MV-4-11 (cell line): ENCODE results near the gene MPP1.
A peak's percentile ranks its signal among the peaks of the same experiment; 100 is the strongest.

ENCODE experiments used
- DNase-seq: peaks from one replicate; lab custom pipeline; 2025; lab: John Stamatoyannopoulos, UW

MPP1 gene

GRCh38 chrX:154812341-154813101, 7.2 kb upstream of the MPP1 start:
- no peak for DNase-seq

- DNase-seq: peak; percentile 19
Measured at GRCh38 chrX:154809939-154810665, 4.8 kb upstream of the MPP1 start.

- DNase-seq: no peak
Measured at GRCh38 chrX:154806837-154807501, 1.7 kb upstream of the MPP1 start.

- no peak for DNase-seq
Measured at GRCh38 chrX:154805696-154806091, 409 bp upstream of the MPP1 start.

GRCh38 chrX:154804261-154804956, 876 bp downstream of the MPP1 start:
- DNase-seq: no peak

GRCh38 chrX:154802947-154803346, 2.3 kb downstream of the MPP1 start:
- DNase-seq: no peak

GRCh38 chrX:154800478-154801210, 4.6 kb downstream of the MPP1 start:
- peak; percentile 59 for DNase-seq

GRCh38 chrX:154799556-154800348, 5.5 kb downstream of the MPP1 start:
- no peak for DNase-seq

- DNase-seq: no peak
Measured at GRCh38 chrX:154797006-154797405, 8.3 kb downstream of the MPP1 start.

GRCh38 chrX:154795016-154795415, 10.3 kb downstream of the MPP1 start:
- DNase-seq: no peak

GRCh38 chrX:154793084-154793795, 12.0 kb downstream of the MPP1 start:
- no peak for DNase-seq

GRCh38 chrX:154791939-154792338, 13.3 kb downstream of the MPP1 start:
- DNase-seq: no peak

- DNase-seq: no peak
Measured at GRCh38 chrX:154791467-154791866, 13.8 kb downstream of the MPP1 start.

GRCh38 chrX:154785716-154786115, 19.6 kb downstream of the MPP1 start:
- DNase-seq: peak; percentile 9

- DNase-seq: peak; percentile 5
Measured at GRCh38 chrX:154784149-154784995, 20.9 kb downstream of the MPP1 start.

GRCh38 chrX:154780968-154781367, 24.3 kb downstream of the MPP1 start:
- no peak for DNase-seq

- peak; percentile 57 for DNase-seq
Measured at GRCh38 chrX:154779261-154779660, 26.0 kb downstream of the MPP1 start.

- DNase-seq: no peak
Measured at GRCh38 chrX:154776753-154777152, 28.5 kb downstream of the MPP1 start.
